G401 (cell line): ENCODE measurements around the gene RRAS. TPM values are rescaled to one million over a fixed set of nuclear protein-coding genes. Genes with fewer than 3 reads are reported as not detected.
A peak's percentile ranks its signal among the peaks of the same experiment; 100 is the strongest.

Experiments used
- DNase-seq: peaks from one replicate; pipeline ENCODE4 v3.0.0-alpha.2; 2015; ENCODE audit warnings: low spot score
- in situ Hi-C: cut with HindIII; loops from 2 replicates; pipeline ENCODE4 v1.10.0; 2016; ENCODE audit warnings: low sequenced_read_pairs, mixed read lengths
- total RNA-seq: library from RNA; depleted of rRNA; stranded (reverse); fragments of >200 nt; shearing (Covaris generic); gene quantifications from 2 replicates; pipeline ENCODE4 v1.2.3, GENCODE V29; 2014

Gene RRAS
- total RNA-seq, 1 experiment from 2014 or later: 116 TPM

DNA sequence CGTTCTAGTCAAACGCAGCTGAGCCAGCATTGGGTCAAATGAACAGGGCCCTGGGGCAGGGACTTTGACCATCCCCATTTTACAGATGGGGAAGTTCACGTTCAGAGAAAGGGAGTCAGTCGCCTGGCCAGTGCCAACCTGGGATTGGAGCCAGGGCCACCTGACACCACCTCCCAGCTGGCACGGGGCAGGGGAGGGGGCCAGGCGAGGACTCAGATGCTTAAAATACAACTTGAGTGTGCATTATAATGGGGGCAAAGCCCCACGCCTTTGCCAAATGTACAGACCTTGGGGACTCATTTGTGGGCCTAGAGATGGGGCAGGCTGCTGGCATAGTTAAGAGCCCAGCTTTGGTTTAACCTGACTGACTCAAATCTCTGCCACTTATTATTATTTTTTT lies 34.3 kb downstream of the RRAS start:
- DNase-seq: no peak

DNA sequence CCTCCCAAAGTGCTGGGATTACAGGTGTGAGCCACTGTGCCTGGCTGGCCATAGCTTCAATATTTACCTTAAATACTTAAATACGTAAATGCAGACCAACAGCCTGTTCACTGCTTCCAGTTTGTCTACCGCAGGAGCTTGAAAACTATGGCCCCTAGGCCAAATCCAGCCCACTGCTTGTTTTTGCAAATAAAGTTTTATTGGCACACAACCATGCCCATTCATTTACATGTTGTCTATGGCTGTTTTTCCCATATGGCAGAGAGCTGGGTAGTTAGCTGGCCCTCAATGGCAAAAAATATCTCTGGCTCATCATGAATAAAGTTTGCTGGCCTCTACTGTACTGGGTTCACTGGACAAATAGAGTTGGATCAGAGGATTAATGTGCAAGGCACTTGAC lies 37.1 kb downstream of the RRAS start:
- DNase-seq: no peak
- in situ Hi-C loops: no loop called here

More for the DNA sequence above, 34.3 kb downstream of the RRAS start:
- in situ Hi-C loops: no loop called here

DNA sequence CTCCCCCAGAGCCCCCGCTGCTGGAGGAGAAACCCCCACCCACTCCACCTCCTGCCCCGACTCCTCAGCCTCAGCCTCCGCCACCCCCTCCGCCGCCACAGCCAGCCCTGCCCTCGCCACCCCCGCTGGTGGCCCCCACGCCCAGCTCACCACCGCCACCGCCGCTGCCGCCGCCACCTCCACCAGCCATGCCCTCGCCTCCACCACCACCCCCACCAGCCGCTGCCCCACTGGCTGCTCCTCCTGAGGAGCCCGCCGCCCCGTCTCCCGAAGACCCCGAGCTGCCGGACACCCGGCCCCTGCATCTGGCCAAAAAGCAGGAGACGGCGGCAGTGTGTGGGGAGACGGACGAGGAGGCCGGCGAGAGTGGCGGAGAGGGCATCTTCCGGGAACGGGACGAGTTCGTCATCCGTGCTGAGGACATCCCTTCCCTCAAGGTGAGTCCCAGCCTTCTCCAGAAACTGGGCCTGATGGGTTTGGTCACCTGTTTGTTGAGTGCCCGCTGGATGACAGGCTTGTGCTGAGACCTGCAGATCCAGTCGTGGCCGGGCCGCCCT lies 38.4 kb downstream of the RRAS start:
- in situ Hi-C loops: no loop called here
- DNase-seq: no peak

DNA sequence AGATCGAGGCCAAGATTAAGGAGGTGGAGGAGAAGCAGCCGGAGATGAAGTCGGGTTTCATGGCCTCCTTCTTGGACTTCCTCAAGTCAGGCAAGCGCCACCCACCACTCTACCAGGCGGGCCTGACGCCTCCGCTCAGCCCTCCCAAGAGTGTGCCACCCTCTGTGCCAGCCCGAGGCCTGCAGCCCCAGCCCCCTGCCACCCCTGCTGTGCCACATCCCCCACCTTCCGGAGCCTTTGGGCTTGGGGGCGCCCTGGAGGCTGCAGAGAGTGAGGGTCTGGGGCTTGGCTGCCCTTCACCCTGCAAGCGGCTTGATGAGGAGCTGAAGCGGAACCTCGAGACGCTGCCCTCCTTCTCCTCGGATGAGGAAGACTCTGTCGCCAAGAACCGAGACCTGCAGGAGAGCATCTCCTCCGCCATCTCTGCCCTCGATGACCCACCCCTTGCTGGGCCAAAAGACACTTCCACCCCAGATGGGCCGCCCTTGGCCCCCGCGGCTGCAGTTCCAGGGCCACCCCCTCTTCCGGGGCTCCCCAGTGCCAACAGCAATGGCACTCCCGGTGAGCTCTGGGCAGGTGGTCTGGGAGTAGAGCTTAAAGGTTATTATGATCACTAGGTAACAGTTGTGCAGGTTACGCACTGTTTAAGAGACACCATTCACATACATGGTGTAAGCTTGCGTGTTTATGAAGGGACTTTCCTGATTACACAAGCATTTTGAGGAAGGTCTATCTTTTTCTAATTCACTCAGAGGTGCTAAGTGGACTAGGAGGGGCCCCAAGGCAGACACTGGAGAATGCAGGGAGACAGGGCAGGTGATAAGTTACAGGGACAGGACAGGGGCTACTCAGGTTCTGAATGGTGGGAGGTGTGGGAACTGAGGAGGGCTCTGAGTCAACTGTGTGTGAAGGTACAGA lies 40.3 kb downstream of the RRAS start:
- no peak for DNase-seq
- in situ Hi-C loops: no loop called here

DNA sequence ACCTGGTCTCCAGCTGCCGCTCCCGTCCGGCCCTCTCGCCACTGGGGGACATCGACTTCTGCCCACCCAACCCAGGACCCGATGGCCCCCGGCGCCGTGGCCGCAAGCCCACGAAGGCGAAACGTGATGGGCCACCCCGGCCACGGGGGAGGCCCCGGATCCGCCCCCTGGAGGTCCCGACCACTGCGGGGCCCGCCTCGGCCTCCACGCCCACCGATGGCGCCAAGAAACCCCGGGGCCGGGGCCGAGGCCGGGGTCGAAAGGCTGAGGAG lies 42.3 kb downstream of the RRAS start:
- in situ Hi-C loops: no loop called here
- DNase-seq: no peak

DNA sequence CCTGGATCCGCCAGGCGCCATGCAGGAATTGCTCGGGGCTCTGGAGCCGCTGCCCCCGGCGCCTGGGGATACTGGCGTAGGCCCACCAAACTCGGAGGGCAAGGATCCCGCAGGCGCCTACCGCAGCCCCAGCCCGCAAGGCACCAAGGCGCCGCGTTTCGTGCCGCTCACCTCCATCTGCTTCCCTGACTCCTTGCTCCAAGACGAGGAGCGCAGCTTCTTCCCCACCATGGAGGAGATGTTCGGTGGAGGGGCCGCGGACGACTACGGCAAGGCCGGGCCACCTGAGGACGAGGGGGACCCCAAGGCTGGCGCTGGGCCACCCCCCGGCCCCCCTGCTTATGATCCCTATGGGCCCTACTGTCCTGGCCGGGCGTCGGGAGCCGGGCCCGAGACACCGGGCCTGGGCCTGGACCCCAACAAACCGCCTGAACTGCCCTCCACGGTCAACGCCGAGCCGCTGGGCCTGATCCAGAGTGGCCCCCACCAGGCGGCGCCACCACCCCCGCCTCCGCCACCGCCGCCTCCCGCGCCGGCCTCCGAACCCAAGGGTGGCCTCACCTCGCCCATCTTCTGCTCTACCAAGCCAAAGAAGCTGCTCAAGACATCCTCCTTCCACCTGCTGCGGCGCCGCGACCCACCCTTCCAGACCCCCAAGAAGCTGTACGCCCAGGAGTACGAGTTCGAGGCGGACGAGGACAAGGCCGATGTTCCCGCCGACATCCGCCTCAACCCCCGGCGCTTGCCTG lies 42.8 kb downstream of the RRAS start:
- DNase-seq: no peak
- in situ Hi-C loops: no loop called here

DNA sequence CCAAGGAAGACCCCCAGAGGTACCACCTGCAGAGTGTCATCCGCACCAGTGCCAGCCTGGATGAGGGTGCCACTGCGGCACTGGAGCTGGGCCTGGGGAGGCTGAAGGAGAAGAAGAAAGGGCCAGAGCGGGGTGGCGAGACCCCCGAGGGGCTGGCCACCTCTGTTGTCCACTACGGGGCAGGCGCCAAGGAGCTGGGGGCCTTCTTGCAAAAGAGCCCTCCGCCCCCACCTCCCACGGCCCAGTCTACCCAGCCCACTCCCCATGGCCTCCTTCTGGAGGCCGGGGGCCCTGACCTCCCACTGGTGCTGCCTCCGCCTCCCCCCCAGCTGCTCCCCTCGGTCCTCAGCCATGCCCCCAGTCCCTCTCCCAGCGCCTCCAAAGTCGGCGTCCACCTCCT lies 43.5 kb downstream of the RRAS start:
- no peak for DNase-seq
- in situ Hi-C loops: no loop called here

DNA sequence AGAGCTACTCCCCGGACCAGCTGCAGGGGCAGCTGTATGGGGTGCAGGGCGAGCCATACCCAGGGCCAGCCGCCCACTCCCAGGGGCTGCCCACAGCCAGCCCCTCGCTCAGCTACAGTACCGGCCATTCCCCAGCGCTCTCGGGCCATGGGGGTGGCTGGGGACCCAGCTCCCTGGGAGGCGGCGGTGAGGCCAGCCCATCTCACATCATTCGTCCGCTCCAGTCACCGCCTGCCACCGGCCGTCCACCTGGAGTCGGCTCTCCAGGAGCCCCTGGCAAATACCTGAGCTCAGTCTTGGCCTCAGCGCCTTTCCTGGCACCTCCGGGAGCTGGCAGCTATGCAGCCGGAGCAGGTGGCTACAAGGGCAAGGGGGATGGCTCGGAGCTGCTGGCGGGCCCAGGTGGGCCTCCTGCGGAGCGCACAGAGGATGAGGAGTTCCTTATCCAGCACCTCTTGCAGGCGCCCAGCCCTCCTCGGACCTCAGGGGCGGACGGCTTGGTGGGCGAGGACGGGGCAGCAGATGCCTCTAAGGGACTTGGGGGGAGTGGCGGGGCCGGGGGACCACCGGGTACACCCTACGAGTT lies 44.0 kb downstream of the RRAS start:
- in situ Hi-C loops: no loop called here
- DNase-seq: peak; percentile 84

DNA sequence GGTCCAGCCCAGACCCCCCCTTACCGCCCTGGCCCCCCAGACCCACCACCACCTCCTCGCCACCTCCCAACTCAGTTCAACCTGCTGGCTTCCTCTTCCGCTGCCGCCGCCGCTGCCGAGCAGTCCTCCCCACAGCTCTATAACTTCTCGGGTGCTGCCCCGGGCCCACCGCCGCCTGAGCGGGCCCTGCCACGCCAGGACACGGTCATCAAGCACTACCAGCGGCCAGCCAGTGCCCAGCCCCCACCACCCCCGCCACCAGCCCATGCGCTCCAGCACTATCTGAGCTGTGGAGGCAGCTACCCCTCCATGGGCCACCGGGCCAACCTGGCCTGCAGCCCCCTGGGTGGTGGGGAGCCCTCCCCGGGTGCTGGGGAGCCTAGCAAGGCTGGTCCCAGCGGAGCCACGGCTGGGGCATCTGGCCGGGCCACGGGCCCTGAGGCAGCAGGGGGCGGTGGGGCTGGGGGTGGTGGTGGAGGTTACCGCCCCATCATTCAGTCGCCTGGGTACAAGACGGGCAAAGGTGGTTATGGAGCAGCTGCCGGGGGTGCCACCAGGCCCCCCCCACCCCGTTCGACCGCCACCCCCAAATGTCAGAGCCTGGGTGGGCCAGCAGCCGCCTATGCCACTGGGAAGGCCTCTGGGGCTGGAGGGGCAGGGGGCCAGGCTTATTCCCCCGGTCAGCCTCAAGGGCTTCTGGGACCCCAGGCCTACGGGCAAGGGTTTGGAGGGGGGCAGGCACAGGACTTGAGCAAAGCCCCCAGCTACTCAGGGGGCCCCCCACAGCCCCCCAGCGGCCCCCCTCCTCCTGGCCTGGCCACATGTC lies 44.7 kb downstream of the RRAS start:
- DNase-seq: no peak
- in situ Hi-C loops: no loop called here

DNA sequence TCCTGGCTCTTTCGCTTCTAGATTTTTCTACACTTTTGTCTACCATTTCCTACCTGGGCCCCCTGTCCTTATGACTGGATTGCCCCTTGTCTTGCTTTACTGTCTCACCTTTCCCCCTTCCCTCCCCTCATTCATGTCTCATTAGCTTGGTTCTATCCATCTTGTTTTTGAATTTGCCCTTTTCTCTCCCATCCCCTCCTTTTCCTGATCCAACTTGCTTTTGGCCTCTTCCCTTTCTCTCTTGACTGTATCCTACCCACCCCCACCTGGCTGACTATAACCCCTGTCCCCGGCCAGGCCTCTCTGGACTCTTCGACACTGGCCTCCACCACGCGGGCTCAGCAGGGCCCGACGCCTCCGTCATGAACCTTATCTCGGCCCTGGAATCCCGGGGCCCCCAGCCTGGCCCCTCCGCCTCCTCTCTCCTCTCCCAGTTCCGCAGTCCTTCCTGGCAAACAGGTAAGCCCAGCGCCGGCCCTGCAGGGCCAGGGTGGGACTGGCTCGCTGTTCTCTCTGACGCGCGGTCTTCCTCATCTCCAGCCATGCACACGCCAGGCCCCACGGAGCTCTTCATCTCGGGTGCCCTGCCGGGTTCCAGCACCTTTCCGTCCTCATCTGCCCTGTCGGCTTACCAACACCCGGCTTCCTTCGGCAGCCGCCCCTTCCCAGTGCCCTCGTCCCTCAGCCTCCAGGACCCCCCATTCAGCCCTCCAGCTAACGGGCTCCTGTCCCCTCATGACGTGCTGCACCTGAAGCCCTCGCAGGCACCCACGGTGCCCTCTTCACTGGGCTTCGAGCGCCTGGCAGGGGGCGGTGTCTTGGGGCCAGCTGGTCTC lies 45.6 kb downstream of the RRAS start:
- DNase-seq: no peak
- in situ Hi-C loops: no loop called here

DNA sequence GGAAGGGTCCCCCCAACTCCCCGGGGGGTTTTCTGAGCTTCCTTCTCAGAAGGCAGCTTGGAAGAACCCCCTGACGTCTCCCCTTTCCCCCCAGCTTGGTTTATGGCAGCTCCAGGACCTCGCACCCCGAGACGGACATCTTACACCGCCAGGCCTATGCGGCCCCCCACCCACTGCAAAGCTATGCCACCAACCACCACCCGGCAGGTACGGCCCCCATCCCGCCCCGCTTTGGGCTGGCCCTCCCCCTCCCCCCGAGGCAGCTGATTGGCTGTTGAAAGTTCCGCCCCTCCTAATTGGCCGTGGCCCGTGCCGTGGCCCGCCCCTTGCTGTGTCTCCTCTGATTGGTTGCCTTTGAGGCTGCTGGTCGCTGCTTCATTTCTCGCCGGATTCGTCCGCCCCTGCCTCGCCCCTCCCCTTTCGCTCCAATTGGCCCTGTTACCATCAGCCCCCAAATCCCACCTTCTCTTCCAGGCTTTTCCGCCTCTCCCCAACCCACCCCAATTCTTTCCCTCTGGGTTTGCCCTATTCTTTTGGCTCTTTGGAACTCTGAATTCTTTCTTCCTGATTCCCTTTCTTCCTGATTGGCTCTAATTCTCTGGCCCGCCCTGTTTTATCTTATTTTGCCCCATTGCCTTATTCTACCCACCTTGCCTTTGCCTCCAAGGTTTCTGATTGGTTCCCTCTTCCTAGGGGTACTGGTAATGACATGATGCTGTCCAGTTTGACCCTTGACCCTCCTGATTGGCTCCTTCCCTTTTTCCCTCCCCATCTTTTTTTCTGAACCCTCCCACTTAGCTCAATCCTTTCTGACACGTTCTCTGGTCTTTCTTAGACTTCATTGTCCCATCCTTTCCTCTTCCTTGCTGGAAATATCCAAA lies 46.5 kb downstream of the RRAS start:
- in situ Hi-C loops: no loop called here
- peak; percentile 95 for DNase-seq

DNA sequence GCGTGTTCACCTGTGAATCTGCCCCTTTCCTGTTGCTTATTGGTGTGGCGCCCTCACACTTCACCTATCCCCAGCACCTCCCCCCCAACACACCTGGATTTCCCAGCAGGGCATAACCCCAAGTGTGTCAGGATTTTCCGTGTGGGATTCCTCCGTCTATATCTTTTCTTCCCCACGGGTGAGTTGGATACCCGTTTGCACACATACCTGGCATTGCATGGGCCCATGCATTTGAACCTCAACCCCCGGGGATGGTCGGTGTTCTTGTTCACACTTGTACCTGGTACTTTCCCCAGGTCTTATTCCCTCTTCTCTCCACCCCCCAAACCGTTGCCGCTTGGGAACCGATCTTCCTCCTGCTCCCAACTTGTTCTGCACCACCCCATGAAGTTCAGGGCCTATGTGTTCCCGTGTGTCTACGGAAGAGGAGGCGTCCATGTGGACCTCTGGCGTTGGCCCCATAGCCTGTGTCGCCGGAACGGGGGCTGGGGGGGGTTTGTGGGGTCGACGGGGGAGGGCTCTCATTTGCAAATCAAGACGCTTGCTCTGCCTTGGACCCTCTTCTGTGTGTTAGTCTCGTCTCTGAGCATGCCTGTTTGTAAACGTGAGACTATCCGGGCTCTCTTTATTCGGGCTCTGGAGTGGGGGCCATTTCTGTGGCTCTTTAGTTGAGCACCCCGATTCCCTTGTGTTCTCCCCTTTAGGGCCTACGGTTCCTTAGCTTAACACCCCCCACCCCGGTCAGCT lies 47.3 kb downstream of the RRAS start:
- in situ Hi-C loops: no loop called here
- DNase-seq: peak; percentile 34

DNA sequence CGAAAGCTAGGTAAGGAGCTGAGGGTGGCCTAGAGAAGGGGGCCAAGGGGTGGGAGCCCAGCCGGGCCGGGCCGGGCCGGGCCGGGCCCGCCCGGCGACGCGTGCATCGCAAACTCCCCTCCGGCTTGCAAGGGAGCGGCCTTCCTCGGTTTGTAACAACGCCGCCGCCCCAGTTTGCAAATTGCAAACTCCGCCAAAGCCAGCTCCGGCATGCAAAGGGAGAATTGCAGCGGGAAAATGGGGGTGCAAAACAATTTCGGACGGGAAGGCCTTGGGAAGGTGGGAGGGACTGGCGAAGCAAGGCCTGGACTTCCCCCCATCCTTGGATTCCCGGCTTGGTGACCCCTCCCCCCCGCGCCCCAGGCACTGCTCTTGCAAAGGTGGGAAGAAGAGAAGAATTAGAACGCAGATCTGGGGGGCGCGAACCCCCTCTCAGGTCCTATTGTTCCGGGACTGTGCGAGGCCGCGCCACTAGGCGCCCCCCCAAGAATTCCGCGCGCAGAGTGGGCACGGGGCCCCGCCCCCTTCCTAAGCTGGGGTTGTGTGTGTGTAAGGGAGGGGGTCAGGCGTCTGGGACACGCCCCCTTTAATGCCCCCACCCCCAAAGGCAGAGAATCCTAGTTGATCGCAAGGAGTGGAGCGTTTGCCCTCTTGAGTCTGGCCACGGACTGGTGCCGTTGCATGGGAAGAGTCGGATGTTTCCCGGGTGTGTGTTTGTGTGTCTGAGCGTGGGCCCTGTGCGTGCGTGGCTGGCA lies 48.0 kb downstream of the RRAS start:
- in situ Hi-C loops: no loop called here
- DNase-seq: peak; percentile 50

DNA sequence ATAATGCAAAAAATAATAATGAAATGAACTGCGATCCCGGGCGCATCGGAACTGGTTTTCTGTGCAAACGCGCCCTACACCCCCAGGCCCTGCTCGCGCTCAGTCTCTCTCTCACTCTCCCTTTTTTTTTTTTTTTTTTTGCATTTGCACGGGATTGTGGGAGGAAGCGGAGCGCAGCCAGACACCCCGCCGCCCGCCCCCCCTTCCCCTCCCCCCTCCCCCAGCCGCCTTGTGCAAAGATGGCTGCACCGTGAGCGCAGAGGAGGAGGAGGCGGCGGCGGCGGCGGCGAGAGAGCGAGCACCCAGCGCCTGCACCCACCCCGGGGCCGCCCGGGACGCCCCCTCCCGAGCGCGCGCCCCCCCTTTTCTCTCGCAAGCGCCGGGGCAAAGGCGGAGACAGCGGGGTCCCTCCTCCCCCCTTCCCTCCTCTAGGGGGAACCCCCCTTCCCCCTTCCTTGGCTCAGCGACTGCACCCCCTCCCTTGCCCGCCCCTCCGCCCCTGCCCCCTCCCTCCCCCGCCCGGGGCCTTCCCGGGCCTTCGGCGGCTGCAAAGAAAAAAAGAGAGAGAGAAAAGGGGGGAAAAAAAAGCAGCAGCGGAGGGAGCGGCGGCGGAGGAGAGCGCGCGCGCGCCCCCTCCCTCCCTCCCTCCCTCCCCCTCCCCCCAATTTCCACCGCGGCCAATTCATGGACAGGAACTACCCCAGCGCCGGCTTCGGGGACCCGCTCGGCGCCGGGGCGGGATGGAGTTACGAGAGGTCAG lies 48.8 kb downstream of the RRAS start, which contains the start of gene PRR12:
PRR12 (plus strand) TSS at position 212 of the 760 bp plus-strand sequence; CDS start at position 685, 473 bp downstream.
- peak; percentile 79 for DNase-seq
- in situ Hi-C loops: no loop called here
